ENCODE data around the gene TBK1. TPM values are rescaled to one million over a fixed set of nuclear protein-coding genes. Genes with fewer than 3 reads are reported as not detected.
A peak's percentile ranks its signal among the peaks of the same experiment; 100 is the strongest.

The TBK1 gene
- total RNA-seq, 1 experiment from 2014 or later = 43.8 TPM

DNA sequence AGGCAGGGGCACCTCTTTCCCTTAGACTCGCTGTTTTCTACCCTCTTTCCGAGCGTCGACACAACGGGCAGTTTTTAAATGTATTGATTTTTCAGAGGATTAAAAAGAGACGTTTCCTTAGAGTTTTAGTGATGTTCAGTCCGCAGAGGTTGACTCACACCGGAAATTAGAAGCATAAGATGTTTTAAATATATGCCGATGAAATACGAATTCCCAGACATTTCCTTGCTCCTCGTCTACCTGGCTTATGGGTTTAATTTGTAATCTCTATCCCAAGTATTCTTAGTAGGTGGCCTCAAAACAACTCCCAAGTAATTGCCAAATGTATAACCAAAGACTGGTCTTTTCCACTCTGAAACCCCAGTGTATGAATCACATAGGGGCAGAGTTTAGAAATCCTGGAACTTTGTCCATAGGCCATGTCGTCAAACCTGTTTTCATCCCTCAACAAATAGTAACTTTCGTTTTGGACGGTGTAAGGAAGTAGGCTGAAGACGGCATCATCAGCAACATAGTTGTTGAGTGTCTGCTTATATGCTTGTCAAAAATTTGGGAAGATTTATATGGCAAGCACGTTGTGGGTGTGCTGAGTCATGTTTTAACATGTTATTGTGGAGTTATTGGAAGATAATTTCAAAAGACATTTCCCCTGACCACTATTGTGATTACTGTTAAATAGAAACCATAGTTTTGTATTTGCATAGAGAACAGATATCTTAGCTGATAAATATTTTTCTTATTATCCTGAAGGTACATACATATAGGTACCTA is 824 bp downstream of the TBK1 start:
- peak; percentile 62 for DNase-seq (ENCODE audit: low spot score)

- no peak for DNase-seq (ENCODE audit: low spot score)
Observed at GRCh38 chr12:64455506-64455905, 3.6 kb downstream of the TBK1 start.

DNA sequence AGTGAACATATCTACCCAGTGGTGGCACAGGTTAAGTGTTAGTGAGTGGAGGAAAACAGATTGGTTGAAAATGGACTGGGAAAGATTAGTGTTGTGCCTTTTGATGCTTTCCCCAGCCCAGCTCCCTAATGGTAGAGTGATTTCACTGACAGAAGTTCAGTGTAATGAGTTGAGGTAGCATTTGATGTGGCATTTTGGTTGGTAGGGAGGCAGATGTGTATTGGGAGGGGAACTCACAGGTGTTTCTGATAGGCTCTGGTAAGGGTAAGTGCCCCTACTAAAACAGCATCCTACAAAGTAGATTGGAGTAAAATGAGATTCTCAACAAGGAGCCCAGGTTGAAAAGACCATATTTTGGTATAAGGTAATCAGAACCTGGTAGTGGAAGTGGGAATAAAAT is 4.2 kb downstream of the TBK1 start:
- DNase-seq (ENCODE audit: low spot score) = no peak

DNA sequence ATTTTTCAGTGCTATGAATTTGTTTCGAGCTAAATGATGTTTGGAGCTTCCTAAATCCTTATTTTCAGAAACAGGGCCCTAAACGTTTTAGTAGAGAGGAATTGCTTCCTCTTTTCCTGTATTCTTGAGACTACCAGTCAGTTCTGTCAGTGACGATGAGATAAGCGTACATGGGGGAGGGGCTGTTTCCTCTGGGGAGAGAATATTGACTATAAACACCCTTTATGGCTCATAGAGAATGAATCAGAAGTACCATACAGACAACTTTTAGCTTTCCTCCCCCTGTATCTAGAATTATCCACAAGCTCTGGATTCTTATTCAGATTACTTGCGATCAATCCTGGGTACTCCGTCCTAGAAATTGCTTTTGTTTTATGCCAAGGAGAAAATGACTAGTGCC is 5.1 kb downstream of the TBK1 start:
- no peak for DNase-seq (ENCODE audit: low spot score)

DNA sequence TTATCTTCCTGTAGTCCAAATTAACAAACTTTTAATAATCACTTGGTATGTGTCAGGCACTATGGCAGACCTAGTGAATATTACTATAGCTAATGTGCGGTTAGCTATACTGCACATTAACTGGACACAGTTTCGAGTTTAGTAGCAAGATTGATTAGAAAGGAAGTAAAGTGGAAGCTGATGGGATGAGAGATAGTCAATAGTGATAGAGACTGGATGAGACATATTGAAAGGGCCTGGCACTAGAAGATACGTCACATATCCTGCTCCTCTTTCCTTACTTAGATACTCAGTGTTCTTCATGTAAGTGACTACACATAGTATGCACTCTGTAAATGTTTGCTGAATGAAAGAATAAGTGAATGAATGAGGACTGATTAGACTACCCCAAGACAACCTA is 5.5 kb downstream of the TBK1 start:
- no peak for DNase-seq (ENCODE audit: low spot score)

DNA sequence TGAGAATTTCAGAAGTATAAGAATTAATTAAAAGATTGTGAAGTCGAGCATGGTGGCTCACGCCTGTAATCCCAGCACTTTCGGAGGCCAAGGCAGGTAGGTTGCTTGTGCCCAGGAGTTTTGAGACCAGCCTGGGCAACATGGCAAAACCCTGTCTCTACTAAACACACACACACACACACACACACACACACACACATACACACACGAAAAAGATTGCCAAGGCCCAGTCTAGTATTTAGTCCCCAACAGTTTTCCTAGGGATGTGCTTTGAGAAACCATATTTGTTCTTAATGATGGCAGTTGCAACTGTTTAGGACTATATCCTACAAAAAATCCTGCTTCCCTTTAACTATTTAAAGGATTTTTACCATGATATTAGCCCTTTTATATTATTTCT is 6.0 kb downstream of the TBK1 start:
- no peak for DNase-seq (ENCODE audit: low spot score)

GRCh38 chr12:64459394-64459891 is 7.5 kb downstream of the TBK1 start:
- peak; percentile 16 for DNase-seq (ENCODE audit: low spot score)

GRCh38 chr12:64461634-64462414 is 9.9 kb downstream of the TBK1 start:
- DNase-seq (ENCODE audit: low spot score) = peak; percentile 86

DNA sequence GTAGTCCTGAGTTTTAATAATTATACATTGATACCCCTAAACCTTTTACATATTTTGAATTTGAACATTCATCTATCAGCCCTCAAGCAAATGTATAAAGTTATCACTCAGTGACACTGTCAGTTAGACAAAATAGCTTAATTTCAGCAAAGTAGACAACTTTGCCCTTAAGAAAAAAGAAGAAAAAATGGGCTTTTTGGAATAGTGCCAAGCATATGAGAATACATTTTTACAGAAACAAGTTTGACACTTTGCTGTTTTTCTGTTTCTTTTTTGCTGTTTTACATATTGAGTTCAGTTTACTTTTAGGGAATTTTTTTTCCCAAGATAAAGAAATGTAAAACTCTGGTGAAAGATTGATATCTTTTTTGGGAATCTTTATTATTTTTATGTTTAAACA is 14.3 kb downstream of the TBK1 start:
- no peak for DNase-seq (ENCODE audit: low spot score)

GRCh38 chr12:64468966-64469365 is 17.0 kb downstream of the TBK1 start:
- no peak for DNase-seq (ENCODE audit: low spot score)

- DNase-seq (ENCODE audit: low spot score) = no peak
Observed at GRCh38 chr12:64469455-64470142, 17.7 kb downstream of the TBK1 start.

DNA sequence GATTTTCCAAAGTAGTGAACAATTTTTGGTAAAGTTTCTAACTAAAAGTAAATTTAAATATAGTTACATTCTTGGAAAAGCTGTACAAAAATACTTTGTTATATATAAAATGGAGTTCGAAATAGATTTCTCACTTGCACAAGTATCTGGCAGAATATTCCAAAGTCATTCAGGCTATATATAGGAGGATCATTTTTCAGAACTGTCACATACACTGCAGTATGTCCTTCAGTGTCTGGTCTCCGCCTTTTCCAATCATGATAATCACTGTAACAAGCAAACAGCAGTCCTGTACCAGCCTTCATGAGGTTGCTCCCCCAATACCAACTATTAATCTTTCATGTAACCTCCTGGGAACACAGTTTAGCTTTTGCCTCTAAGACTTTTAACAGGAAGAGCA is 18.6 kb downstream of the TBK1 start:
- DNase-seq (ENCODE audit: low spot score) = no peak

GRCh38 chr12:64473176-64473575 is 21.3 kb downstream of the TBK1 start:
- no peak for DNase-seq (ENCODE audit: low spot score)

GRCh38 chr12:64475518-64475917 is 23.6 kb downstream of the TBK1 start:
- no peak for DNase-seq (ENCODE audit: low spot score)

DNA sequence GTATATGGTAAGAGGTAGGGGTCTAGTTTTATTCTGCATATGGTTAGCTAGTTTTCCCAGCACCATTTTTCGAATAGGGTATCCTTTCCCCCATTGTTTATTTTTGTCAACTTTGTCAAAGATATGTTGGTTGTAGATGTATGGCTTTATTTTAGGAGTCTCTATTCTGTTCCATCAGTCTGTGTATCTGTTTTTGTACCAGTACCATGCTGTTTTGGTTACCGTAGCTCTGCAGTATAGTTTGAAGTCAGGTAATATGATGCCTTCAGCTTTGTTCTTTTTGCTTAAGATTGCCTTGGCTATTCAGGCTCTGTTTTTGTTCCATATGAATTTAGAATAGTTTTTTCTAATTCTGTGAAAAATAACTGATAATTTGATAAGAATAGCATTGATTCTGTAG is 24.9 kb downstream of the TBK1 start:
- DNase-seq (ENCODE audit: low spot score) = no peak

DNA sequence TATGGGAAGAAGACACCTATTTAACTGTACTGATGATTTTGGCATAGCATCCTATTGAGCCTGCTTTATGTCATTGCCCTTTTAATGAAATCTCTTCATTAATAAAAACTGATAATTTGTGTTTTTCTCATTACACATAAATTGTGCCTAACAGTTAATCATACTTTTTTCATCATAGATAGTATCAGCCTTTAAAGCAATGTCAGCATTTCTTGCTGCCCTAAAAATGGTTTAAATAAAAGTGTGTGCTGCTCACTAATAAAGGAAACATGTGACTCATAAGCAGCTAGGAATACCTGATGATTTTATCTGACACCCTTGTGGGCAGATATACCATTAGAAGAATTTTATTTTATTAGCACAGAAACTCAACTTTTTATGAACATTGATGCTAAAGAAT is 26.7 kb downstream of the TBK1 start:
- DNase-seq (ENCODE audit: low spot score) = no peak

GRCh38 chr12:64480148-64480547 is 28.2 kb downstream of the TBK1 start:
- no peak for DNase-seq (ENCODE audit: low spot score)

GRCh38 chr12:64486657-64487056 is 34.7 kb downstream of the TBK1 start:
- no peak for DNase-seq (ENCODE audit: low spot score)

DNA sequence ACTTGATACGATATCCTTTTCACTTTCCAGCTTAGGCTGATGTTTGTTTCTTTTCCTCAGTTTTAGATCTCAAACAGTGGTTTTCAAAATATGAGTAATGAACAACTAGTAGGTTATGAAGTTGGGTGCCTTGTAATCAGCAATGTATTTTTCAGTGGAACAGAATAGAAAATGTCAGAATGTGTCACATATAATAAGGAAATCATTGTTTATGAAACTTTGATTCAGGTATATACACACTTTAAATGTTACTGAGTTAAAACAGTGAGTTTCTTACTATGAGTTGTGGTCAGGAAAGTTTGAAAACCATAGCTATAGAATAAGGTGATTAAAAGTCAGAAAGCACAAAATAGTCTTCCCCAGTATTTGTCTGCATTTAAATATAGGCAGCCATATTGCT is 39.8 kb downstream of the TBK1 start:
- DNase-seq (ENCODE audit: low spot score) = no peak

- no peak for DNase-seq (ENCODE audit: low spot score)
Observed at GRCh38 chr12:64493513-64493912, 41.6 kb downstream of the TBK1 start.

- DNase-seq (ENCODE audit: low spot score) = no peak
Observed at GRCh38 chr12:64494998-64495729, 43.2 kb downstream of the TBK1 start.

Data from A172 (cell line).